Pancreas (tissue), 10 donors: ENCODE data around the gene ZBTB20. TPM values are rescaled to one million over a fixed set of nuclear protein-coding genes. Genes with fewer than 3 reads are reported as not detected.

Experiments
- ATAC-seq, 4 donors: fragments of 200-7000 bp; cut with Tn5 transposase; one replicate each; pipeline versions ENCODE4 v1.8.0 to v1.9.1; 2020; ENCODE audit warnings: mild to moderate bottlenecking in 4 of 4, moderate library complexity in 4 of 4
- DNase-seq, 6 donors: peaks; one replicate each; pipeline ENCODE4 v3.0.0-alpha.2; 2020
- FAIRE-seq: peaks from 2 replicates; lab custom pipeline; 2012; peaks lifted over from hg19 to GRCh38; lab: Jason Lieb, UNC
- H3K27ac ChIP-seq, 4 donors: fragments of 200-600 bp; sonication (generic); 1 replicate in 3 of 4; 2 replicates in 1 of 4; pipeline versions ENCODE4 v1.5.0 to v1.8.0; 2020
- H3K27me3 ChIP-seq, 4 donors: fragments of 200-600 bp; one replicate each; pipeline ENCODE4 v1.8.0; 2021
- H3K36me3 ChIP-seq, 3 donors: fragments of 200-600 bp; sonication (generic) in 1 of 3; one replicate each; pipeline versions ENCODE4 v1.5.0 to v1.8.0; 2020 to 2021
- H3K4me1 ChIP-seq, 3 donors: fragments of 200-600 bp; one replicate each; pipeline ENCODE4 v1.8.0; 2021
- H3K4me3 ChIP-seq, 4 donors: fragments of 200-600 bp; sonication (generic) in 2 of 4; one replicate each; pipeline versions ENCODE4 v1.5.0 to v1.8.0; 2020 to 2021
- H3K9me3 ChIP-seq, 4 donors: fragments of 200-600 bp; one replicate each; pipeline ENCODE4 v1.8.0; 2021
- WGBS, 2 donors: extraction: QIAGEN DNeasy Blood & Tissue Kit; methylation state at CpG; one replicate each; pipeline ENCODE4 v1.1.7; 2013; 5-methylcytosine and 5-hydroxymethylcytosine counted together
- intact Hi-C, 3 donors: fragments of 100-400 bp; cut with DNase I; formaldehyde crosslinking; loops; one replicate each; pipeline versions ENCODE4 v1.11.1 to v1.14.2; 2022
- polyA plus RNA-seq, 2 donors: library from polyadenylated mRNA; stranded (reverse); fragments of 200-250 nt; gene quantifications; one replicate each; pipeline ENCODE4 v1.2.3, GENCODE V29; 2013
- total RNA-seq, 6 donors: library from RNA; stranded (reverse); fragmentation: NEBNext Ultra II Directional in 4 of 6; extraction: Animal tissue kit (Norgen Biotek cat#: 25700) in 4 of 6; gene quantifications; one replicate each; pipeline versions ENCODE4 v1.2.1 to v1.2.4, GENCODE V29; 2021 to 2023
- TF ChIP-seq, protein P1 (sequence below), 4 donors: fragments of 200-600 bp; sonication (generic) in 3 of 4; IDR thresholded peaks; one replicate each; pipeline versions ENCODE4 v1.5.0 to v1.8.0; 2021; ENCODE audit warnings: antibody characterized with exemption in 4 of 4
- donor health status: healthy with polysubstance abuse.
- donor health status: DM: no; HTN: no; CAD: no; lungs with moderate emphysema.
- donor health status: DM: no; HTN: no; CAD: no.
- donor health status: control.
- donor health status: control.
- donor health status: Bipolar disorder and iron deficiency.
- donor health status: DM: yes; HTN: yes; CAD: no.
- donor health status: DM: no; HTN: no; CAD: no.
- donor health status: DM: no; HTN: no; CAD: no.
- donor health status: DM: yes; HTN: yes; CAD: no.

ZBTB20 gene
- total and polyA plus RNA-seq, 8 donors = 1.3 to 81.5 (median 43.7) TPM

GRCh38 chr3:114551770-114552526 lies 595.1 kb downstream of the ZBTB20 start:
- 87 to 96% methylated on average over 4 of the region's 4 CpGs for WGBS, 2 donors
- intact Hi-C loops = no loop called here
- no peak overlapping the region for H3K4me3 ChIP-seq
- TF ChIP-seq, protein P1, sequence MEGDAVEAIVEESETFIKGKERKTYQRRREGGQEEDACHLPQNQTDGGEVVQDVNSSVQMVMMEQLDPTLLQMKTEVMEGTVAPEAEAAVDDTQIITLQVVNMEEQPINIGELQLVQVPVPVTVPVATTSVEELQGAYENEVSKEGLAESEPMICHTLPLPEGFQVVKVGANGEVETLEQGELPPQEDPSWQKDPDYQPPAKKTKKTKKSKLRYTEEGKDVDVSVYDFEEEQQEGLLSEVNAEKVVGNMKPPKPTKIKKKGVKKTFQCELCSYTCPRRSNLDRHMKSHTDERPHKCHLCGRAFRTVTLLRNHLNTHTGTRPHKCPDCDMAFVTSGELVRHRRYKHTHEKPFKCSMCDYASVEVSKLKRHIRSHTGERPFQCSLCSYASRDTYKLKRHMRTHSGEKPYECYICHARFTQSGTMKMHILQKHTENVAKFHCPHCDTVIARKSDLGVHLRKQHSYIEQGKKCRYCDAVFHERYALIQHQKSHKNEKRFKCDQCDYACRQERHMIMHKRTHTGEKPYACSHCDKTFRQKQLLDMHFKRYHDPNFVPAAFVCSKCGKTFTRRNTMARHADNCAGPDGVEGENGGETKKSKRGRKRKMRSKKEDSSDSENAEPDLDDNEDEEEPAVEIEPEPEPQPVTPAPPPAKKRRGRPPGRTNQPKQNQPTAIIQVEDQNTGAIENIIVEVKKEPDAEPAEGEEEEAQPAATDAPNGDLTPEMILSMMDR (IDR thresholded peaks at IDR 0.05) = no peak
- DNase-seq (no peak), FAIRE-seq (no peak), ATAC-seq (peak in 2 of 4 donors; percentile 23 to 61)
- no peaks in the 10 kb centered on the region for H3K9me3 ChIP-seq
- no peaks in the 10 kb centered on the region for H3K4me1 ChIP-seq
- H3K27me3 ChIP-seq = no peaks in the 10 kb centered on the region
- no peaks in the 10 kb centered on the region for H3K36me3 ChIP-seq
- H3K27ac ChIP-seq = no peak overlapping the region

DNA sequence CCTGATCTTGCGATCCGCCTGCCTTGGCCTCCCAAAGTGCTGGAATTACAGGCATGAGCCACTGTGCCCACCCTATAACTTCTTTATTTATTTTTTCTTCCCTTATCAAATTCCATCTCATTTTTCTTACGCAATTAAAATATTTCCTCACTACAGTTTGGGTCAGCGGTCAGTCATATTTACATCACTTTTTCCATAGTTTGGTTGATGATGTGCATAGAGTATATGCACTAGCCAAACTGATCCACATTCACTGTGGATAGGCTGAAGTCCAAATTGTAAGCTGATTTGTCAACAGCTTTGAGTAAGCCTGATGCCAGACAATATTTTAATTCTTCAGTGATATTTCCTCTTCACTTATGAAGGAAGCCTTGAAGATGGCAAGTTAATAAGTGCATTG lies 596.9 kb downstream of the ZBTB20 start:
- DNase-seq = no peak
- no peaks in the 10 kb centered on the region for H3K36me3 ChIP-seq
- no peaks in the 10 kb centered on the region for H3K27me3 ChIP-seq
- intact Hi-C loops = no loop called here
- H3K4me1 ChIP-seq = no peaks in the 10 kb centered on the region
- TF ChIP-seq, protein P1 (IDR thresholded peaks at IDR 0.05) = no peak
- no peak for FAIRE-seq
- no peak overlapping the region for H3K27ac ChIP-seq
- H3K4me3 ChIP-seq = no peak overlapping the region
- ATAC-seq = no peak
- H3K9me3 ChIP-seq = no peaks in the 10 kb centered on the region
- 96 to 99% methylated on average over 4 of the region's 4 CpGs for WGBS, 2 donors

DNA sequence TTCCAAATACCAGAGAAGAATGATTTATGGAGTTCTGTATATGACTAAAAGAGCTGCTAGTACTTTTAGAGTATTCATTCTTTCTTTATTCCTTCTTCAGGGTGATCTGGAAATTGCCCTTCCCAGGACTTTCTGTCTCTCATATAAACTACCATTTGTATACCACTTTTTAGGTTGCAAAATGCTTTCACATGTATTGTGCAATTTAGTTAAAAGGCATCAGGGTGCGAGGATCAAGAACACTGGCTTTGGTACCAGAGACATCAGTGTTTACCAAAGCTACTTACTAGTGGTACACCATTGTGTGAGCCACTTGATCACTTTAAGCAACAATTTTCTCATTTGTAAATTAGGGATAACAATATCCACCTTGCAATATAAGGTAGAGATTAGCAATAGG lies 601.9 kb downstream of the ZBTB20 start:
- WGBS, 2 donors = 95 to 96% methylated on average over 1 of the region's 1 CpG
- no peak for ATAC-seq

GRCh38 chr3:114542359-114542758 lies 604.7 kb downstream of the ZBTB20 start:
- H3K27me3 ChIP-seq = no peaks in the 10 kb centered on the region
- intact Hi-C loops = no loop called here
- DNase-seq (no peak), FAIRE-seq (no peak), ATAC-seq (no peak)
- H3K4me1 ChIP-seq = no peaks in the 10 kb centered on the region
- WGBS, 2 donors = 43 to 54% methylated on average over 1 of the region's 1 CpG
- H3K27ac ChIP-seq = no peak overlapping the region
- H3K4me3 ChIP-seq = no peak overlapping the region
- no peaks in the 10 kb centered on the region for H3K9me3 ChIP-seq
- H3K36me3 ChIP-seq = no peaks in the 10 kb centered on the region
- TF ChIP-seq, protein P1 (IDR thresholded peaks at IDR 0.05) = no peak

More for the DNA sequence above, 601.9 kb downstream of the ZBTB20 start:
- Histone ChIP-seq H3K4me1 (no peaks in the 10 kb centered on the region), H3K9me3 (no peaks in the 10 kb centered on the region), H3K27ac (no peak overlapping the region), H3K36me3 (no peaks in the 10 kb centered on the region), H3K27me3 (no peaks in the 10 kb centered on the region), H3K4me3 (no peak overlapping the region)
- FAIRE-seq (no peak), DNase-seq (no peak)
- TF ChIP-seq, protein P1 (IDR thresholded peaks at IDR 0.05) = no peak
- intact Hi-C loops = no loop called here

GRCh38 chr3:114539525-114539924 lies 607.6 kb downstream of the ZBTB20 start:
- Histone ChIP-seq H3K27me3 (no peaks in the 10 kb centered on the region), H3K9me3 (no peaks in the 10 kb centered on the region), H3K4me1 (no peaks in the 10 kb centered on the region), H3K27ac (no peak overlapping the region), H3K4me3 (no peak overlapping the region), H3K36me3 (no peaks in the 10 kb centered on the region)
- DNase-seq (no peak), FAIRE-seq (no peak), ATAC-seq (no peak)
- intact Hi-C loops = no loop called here
- WGBS, 2 donors = 85 to 87% methylated on average over 5 of the region's 5 CpGs
- TF ChIP-seq, protein P1 (IDR thresholded peaks at IDR 0.05) = no peak
